Neural cell (in vitro differentiated cells): ENCODE data around the gene COPRS.

Source experiments
- EP300 ChIP-seq: fragments of 450-650 bp; conservative IDR thresholded peaks from 2 replicates; pipeline ENCODE4 v1.6.1; 2014; ENCODE audit warnings: antibody characterized with exemption, mild to moderate bottlenecking, moderate library complexity; ENCODE audit not compliant: poor library complexity, severe bottlenecking
- TF ChIP-seq, protein P1 (sequence below): fragments of 450-650 bp; IDR thresholded peaks from 2 replicates; pipeline ENCODE4 v1.5.1; 2014; ENCODE audit warnings: antibody characterized with exemption, mild to moderate bottlenecking, moderate library complexity; ENCODE audit not compliant: poor library complexity, severe bottlenecking

DNA sequence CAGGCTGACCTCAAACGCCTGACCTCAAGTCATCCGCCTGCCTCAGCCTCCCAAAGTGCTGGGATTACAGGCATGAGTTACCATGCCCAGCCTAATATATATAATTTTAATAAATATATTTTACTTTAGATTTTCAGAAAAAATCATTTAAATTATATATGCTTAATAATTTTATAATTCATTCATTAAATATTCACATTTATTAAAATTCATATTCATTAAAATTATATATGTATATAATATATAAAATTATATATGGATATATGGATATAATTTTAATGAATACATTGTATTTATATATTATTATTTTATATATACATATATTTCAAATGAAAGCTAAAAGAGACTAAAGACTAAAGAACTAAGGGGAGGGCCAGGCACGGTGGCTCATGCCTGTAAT lies 29.4 kb downstream of the COPRS start:
- TF ChIP-seq, protein P1, sequence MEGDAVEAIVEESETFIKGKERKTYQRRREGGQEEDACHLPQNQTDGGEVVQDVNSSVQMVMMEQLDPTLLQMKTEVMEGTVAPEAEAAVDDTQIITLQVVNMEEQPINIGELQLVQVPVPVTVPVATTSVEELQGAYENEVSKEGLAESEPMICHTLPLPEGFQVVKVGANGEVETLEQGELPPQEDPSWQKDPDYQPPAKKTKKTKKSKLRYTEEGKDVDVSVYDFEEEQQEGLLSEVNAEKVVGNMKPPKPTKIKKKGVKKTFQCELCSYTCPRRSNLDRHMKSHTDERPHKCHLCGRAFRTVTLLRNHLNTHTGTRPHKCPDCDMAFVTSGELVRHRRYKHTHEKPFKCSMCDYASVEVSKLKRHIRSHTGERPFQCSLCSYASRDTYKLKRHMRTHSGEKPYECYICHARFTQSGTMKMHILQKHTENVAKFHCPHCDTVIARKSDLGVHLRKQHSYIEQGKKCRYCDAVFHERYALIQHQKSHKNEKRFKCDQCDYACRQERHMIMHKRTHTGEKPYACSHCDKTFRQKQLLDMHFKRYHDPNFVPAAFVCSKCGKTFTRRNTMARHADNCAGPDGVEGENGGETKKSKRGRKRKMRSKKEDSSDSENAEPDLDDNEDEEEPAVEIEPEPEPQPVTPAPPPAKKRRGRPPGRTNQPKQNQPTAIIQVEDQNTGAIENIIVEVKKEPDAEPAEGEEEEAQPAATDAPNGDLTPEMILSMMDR = no peak
- no peak for TF ChIP-seq EP300
